ENCODE results near the gene CAPN12. TPM values are rescaled to one million over a fixed set of nuclear protein-coding genes. Genes with fewer than 3 reads are reported as not detected.

Gene CAPN12
- total RNA-seq, 2 donors from 2014 or later = 2.3 to 6.0 TPM

GRCh38 chr19:38709671-38710415 is 34.4 kb downstream of the CAPN12 start:
- no peak for DNase-seq (ENCODE audit: low spot score)
- H3K4me1 ChIP-seq (replicated peaks) = peaks cover 42% of the 10 kb centered on the region
- TF ChIP-seq POLR2AphosphoS5 (IDR thresholded peaks at IDR 0.05) (no peak), CTCF (IDR thresholded peaks at IDR 0.05) (no peak), POLR2A (IDR thresholded peaks at IDR 0.05) (no peak)
- no peak overlapping the region for H3K4me3 ChIP-seq
- H3K27me3 ChIP-seq (replicated peaks; ENCODE audit: insufficient read depth) = no peaks in the 10 kb centered on the region
- peak overlapping the region; percentile 74 to 77 for H3K27ac ChIP-seq
- H3K36me3 ChIP-seq = peaks cover 4 to 17% of the 10 kb centered on the region in 2 donors
- intact Hi-C loops (cut with DNase I) = loop anchor here (5.0 kb wide), 1 partner anchor 58 kb away; no protein-coding TSS in a partner anchor
- H3K9me3 ChIP-seq = no peaks in the 10 kb centered on the region
- WGBS = 69% methylated on average over 26 of the region's 27 CpGs

- H3K4me1 ChIP-seq (replicated peaks) = peaks cover 42% of the 10 kb centered on the region
- peaks cover 4 to 12% of the 10 kb centered on the region in 2 donors for H3K36me3 ChIP-seq
- no peak overlapping the region for H3K4me3 ChIP-seq
- no peaks in the 10 kb centered on the region for H3K27me3 ChIP-seq (replicated peaks; ENCODE audit: insufficient read depth)
- H3K9me3 ChIP-seq = no peaks in the 10 kb centered on the region
- WGBS = 84% methylated on average over 10 of the region's 10 CpGs
- intact Hi-C loops (cut with DNase I) = no loop called here
- no peak for DNase-seq (ENCODE audit: low spot score)
- H3K27ac ChIP-seq = peak overlapping the region; percentile 74 to 77
- TF ChIP-seq CTCF (IDR thresholded peaks at IDR 0.05) (no peak), POLR2AphosphoS5 (IDR thresholded peaks at IDR 0.05) (no peak), POLR2A (IDR thresholded peaks at IDR 0.05) (no peak)
Measured at GRCh38 chr19:38709119-38709518, 35.2 kb downstream of the CAPN12 start.

- TF ChIP-seq POLR2A (IDR thresholded peaks at IDR 0.05) (no peak), CTCF (IDR thresholded peaks at IDR 0.05) (no peak), POLR2AphosphoS5 (IDR thresholded peaks at IDR 0.05) (no peak)
- Histone ChIP-seq H3K4me1 (replicated peaks) (peaks cover 42% of the 10 kb centered on the region), H3K4me3 (no peak overlapping the region), H3K36me3 (peaks cover 4 to 12% of the 10 kb centered on the region in 2 donors), H3K27ac (peak overlapping the region; percentile 74 to 77), H3K9me3 (no peaks in the 10 kb centered on the region), H3K27me3 (replicated peaks; ENCODE audit: insufficient read depth) (no peaks in the 10 kb centered on the region)
- DNase-seq (ENCODE audit: low spot score) = no peak
- WGBS = 77% methylated on average over 10 of the region's 10 CpGs
- intact Hi-C loops (cut with DNase I) = no loop called here
Measured at GRCh38 chr19:38708413-38709024, 35.8 kb downstream of the CAPN12 start.

GRCh38 chr19:38707512-38708114 is 36.7 kb downstream of the CAPN12 start:
- intact Hi-C loops (cut with DNase I) = no loop called here
- DNase-seq (ENCODE audit: low spot score) = peak; percentile 83
- Histone ChIP-seq H3K9me3 (no peaks in the 10 kb centered on the region), H3K27ac (peak overlapping the region; percentile 74 to 77), H3K4me3 (no peak overlapping the region), H3K27me3 (replicated peaks; ENCODE audit: insufficient read depth) (no peaks in the 10 kb centered on the region), H3K4me1 (replicated peaks) (peaks cover 39% of the 10 kb centered on the region), H3K36me3 (peaks cover 4 to 12% of the 10 kb centered on the region in 2 donors)
- TF ChIP-seq POLR2AphosphoS5 (IDR thresholded peaks at IDR 0.05) (peak; percentile 79), CTCF (IDR thresholded peaks at IDR 0.05) (no peak)
- 44% methylated on average over 10 of the region's 10 CpGs for WGBS

Data from prostate gland (tissue), 2 donors.